Colonic mucosa (tissue), 4 donors: Measurements from ENCODE around the gene OR2S2. TPM values are rescaled to one million over a fixed set of nuclear protein-coding genes. Genes with fewer than 3 reads are reported as not detected.

Experiments used
- DNase-seq: peaks from one replicate; pipeline ENCODE4 v3.0.0-alpha.2; 2020
- H3K27ac ChIP-seq: fragments of 200-600 bp; one replicate; pipeline ENCODE4 v1.8.0; 2021
- H3K27me3 ChIP-seq: fragments of 200-600 bp; one replicate; pipeline ENCODE4 v1.8.0; 2021
- H3K36me3 ChIP-seq: fragments of 200-600 bp; one replicate; pipeline ENCODE4 v1.8.0; 2021
- H3K4me1 ChIP-seq: fragments of 200-600 bp; one replicate; pipeline ENCODE4 v1.8.0; 2021; ENCODE audit warnings: mild to moderate bottlenecking
- H3K4me3 ChIP-seq: fragments of 200-600 bp; one replicate; pipeline ENCODE4 v1.8.0; 2021
- H3K9ac ChIP-seq, 2 donors: one replicate each; pipeline ENCODE4 v1.7.0; 2013; ENCODE audit warnings: control low read depth in 2 of 2, low read depth in 2 of 2, low read length in 2 of 2
- H3K9me3 ChIP-seq: fragments of 200-600 bp; one replicate; pipeline ENCODE4 v1.8.0; 2021
- CTCF ChIP-seq: fragments of 200-600 bp; IDR thresholded peaks from one replicate; pipeline ENCODE4 v1.8.0; 2022; ENCODE audit warnings: antibody characterized with exemption, mild to moderate bottlenecking
- intact Hi-C: fragments of 100-400 bp; cut with DNase I; formaldehyde crosslinking; loops from one replicate; pipeline ENCODE4 v1.14.1; 2022
- total RNA-seq, 2 donors: library from RNA; stranded (reverse); fragmentation: NEBNext Ultra II Directional in 1 of 2; extraction: Animal tissue kit (Norgen Biotek cat#: 25700) in 1 of 2; gene quantifications; one replicate each; pipeline ENCODE4 v1.2.1, GENCODE V29; 2021
- donor health status: healthy.
- donor health status: DM: no; HTN: no; CAD: no.
- donor health status: DM: no; HTN: no; CAD: no.

OR2S2 gene
- total RNA-seq, 2 donors from 2014 or later: not detected

- Histone ChIP-seq H3K9ac (peak overlapping the region; percentile 16 to 52), H3K36me3 (no peaks in the 10 kb centered on the region), H3K27me3 (no peaks in the 10 kb centered on the region), H3K9me3 (no peaks in the 10 kb centered on the region), H3K4me3 (no peak overlapping the region), H3K27ac (peak overlapping the region; percentile 91), H3K4me1 (peaks cover 25% of the 10 kb centered on the region)
- intact Hi-C loops: no loop called here
- DNase-seq: peak; percentile 84
- TF ChIP-seq CTCF: no peak
Observed at GRCh38 chr9:35920051-35920620, 37.8 kb downstream of the OR2S2 start.

- no peak overlapping the region for H3K4me3 ChIP-seq
- H3K4me1 ChIP-seq: peaks cover 26% of the 10 kb centered on the region
- no peaks in the 10 kb centered on the region for H3K27me3 ChIP-seq
- no peak for DNase-seq
- TF ChIP-seq CTCF: no peak
- H3K27ac ChIP-seq: peak overlapping the region; percentile 91
- peak overlapping the region; percentile 16 to 52 for H3K9ac ChIP-seq
- H3K9me3 ChIP-seq: no peaks in the 10 kb centered on the region
- H3K36me3 ChIP-seq: no peaks in the 10 kb centered on the region
- intact Hi-C loops: no loop called here
Observed at GRCh38 chr9:35919212-35920008, 38.5 kb downstream of the OR2S2 start.

GRCh38 chr9:35918780-35919179 lies 39.2 kb downstream of the OR2S2 start:
- H3K4me1 ChIP-seq: peaks cover 20% of the 10 kb centered on the region
- H3K9ac ChIP-seq: peak overlapping the region in 1 of 2 donors; percentile 52
- H3K36me3 ChIP-seq: no peaks in the 10 kb centered on the region
- H3K4me3 ChIP-seq: no peak overlapping the region
- intact Hi-C loops: no loop called here
- TF ChIP-seq CTCF: no peak
- H3K27ac ChIP-seq: peak overlapping the region; percentile 91
- no peaks in the 10 kb centered on the region for H3K9me3 ChIP-seq
- no peak for DNase-seq
- no peaks in the 10 kb centered on the region for H3K27me3 ChIP-seq

- intact Hi-C loops: no loop called here
- no peak for DNase-seq
- TF ChIP-seq CTCF: no peak
- Histone ChIP-seq H3K27ac (peak overlapping the region; percentile 91), H3K4me3 (no peak overlapping the region), H3K4me1 (peaks cover 16% of the 10 kb centered on the region), H3K9ac (peak overlapping the region; percentile 19 to 75), H3K9me3 (no peaks in the 10 kb centered on the region), H3K36me3 (no peaks in the 10 kb centered on the region), H3K27me3 (no peaks in the 10 kb centered on the region)
Observed at GRCh38 chr9:35917261-35917660, 40.7 kb downstream of the OR2S2 start.

GRCh38 chr9:35915681-35916294 lies 42.2 kb downstream of the OR2S2 start:
- H3K4me3 ChIP-seq: no peak overlapping the region
- H3K36me3 ChIP-seq: no peaks in the 10 kb centered on the region
- peak overlapping the region; percentile 52 to 86 for H3K9ac ChIP-seq
- H3K27ac ChIP-seq: peak overlapping the region; percentile 91
- H3K4me1 ChIP-seq: peaks cover 16% of the 10 kb centered on the region
- TF ChIP-seq CTCF: no peak
- DNase-seq: no peak
- H3K9me3 ChIP-seq: no peaks in the 10 kb centered on the region
- intact Hi-C loops: no loop called here
- H3K27me3 ChIP-seq: no peaks in the 10 kb centered on the region
